WI38 (cell line): ENCODE measurements around the gene PIK3R2.

Experiments used
- H3K4me3 ChIP-seq: 2 replicates; pipeline ENCODE4 v1.5.1; 2011; ENCODE audit warnings: low read depth, mild to moderate bottlenecking, control low read depth, low read length
- CTCF ChIP-seq: IDR thresholded peaks from 2 replicates; pipeline ENCODE4 v1.5.1; 2012; ENCODE audit warnings: low read depth, mild to moderate bottlenecking, control low read depth, low read length

Gene PIK3R2

GRCh38 chr19:18160493-18160970, 7.6 kb downstream of the PIK3R2 start:
- no peak overlapping the region for H3K4me3 ChIP-seq
- TF ChIP-seq CTCF = no peak

- no peak overlapping the region for H3K4me3 ChIP-seq
- TF ChIP-seq CTCF = no peak
Measured at GRCh38 chr19:18160971-18161635, 8.1 kb downstream of the PIK3R2 start.

GRCh38 chr19:18161636-18162002, 8.7 kb downstream of the PIK3R2 start:
- H3K4me3 ChIP-seq = no peak overlapping the region
- no peak for TF ChIP-seq CTCF

- TF ChIP-seq CTCF = no peak
- H3K4me3 ChIP-seq = no peak overlapping the region
Measured at GRCh38 chr19:18164072-18164471, 11.1 kb downstream of the PIK3R2 start.

GRCh38 chr19:18165794-18166544, 13.0 kb downstream of the PIK3R2 start:
- no peak overlapping the region for H3K4me3 ChIP-seq
- no peak for TF ChIP-seq CTCF

- no peak for TF ChIP-seq CTCF
- no peak overlapping the region for H3K4me3 ChIP-seq
Measured at GRCh38 chr19:18167011-18167410, 14.0 kb downstream of the PIK3R2 start.

GRCh38 chr19:18167975-18168645, 15.1 kb downstream of the PIK3R2 start:
- H3K4me3 ChIP-seq = no peak overlapping the region
- TF ChIP-seq CTCF = peak; percentile 74
